WTC11 (cell line): ENCODE results near the gene CTIF.

Experiments
- ATF2 ChIP-seq: sonication (generic); formaldehyde crosslinking; IDR thresholded peaks from 2 replicates; pipeline ENCODE4 v1.8.1; 2022; ENCODE audit warnings: low read depth, missing genetic modification reagents, borderline replicate concordance
- ATF6 ChIP-seq: sonication (generic); formaldehyde crosslinking; IDR thresholded peaks from 2 replicates; pipeline ENCODE4 v1.8.1; 2023; ENCODE audit warnings: mild to moderate bottlenecking, missing genetic modification reagents
- CREB1 ChIP-seq: sonication (generic); formaldehyde crosslinking; IDR thresholded peaks from 2 replicates; pipeline ENCODE4 v1.8.0; 2023; ENCODE audit warnings: mild to moderate bottlenecking, missing genetic modification reagents
- CTCF ChIP-seq: fragments of 200-600 bp; IDR thresholded peaks from 2 replicates; pipeline ENCODE4 v1.8.0; 2022; ENCODE audit warnings: antibody characterized with exemption
- ERG ChIP-seq: fragments of 250-450 bp; sonication (Bioruptor Pico); IDR thresholded peaks from 2 replicates; pipeline ENCODE4 v1.8.0; 2021; ENCODE audit warnings: mild to moderate bottlenecking
- ETV6 ChIP-seq: sonication (generic); formaldehyde crosslinking; IDR thresholded peaks from 2 replicates; pipeline ENCODE4 v1.8.1; 2022; ENCODE audit warnings: mild to moderate bottlenecking, missing genetic modification reagents
- IRF2 ChIP-seq: sonication (generic); formaldehyde crosslinking; IDR thresholded peaks from 2 replicates; pipeline ENCODE4 v1.8.0; 2022; ENCODE audit warnings: low read depth, missing genetic modification reagents, borderline replicate concordance
- KAT7 ChIP-seq: sonication (generic); formaldehyde crosslinking; IDR thresholded peaks from 2 replicates; pipeline ENCODE4 v1.8.1; 2023; ENCODE audit warnings: missing genetic modification reagents, mild to moderate bottlenecking, borderline replicate concordance
- MAX ChIP-seq: sonication (generic); formaldehyde crosslinking; IDR thresholded peaks from 2 replicates; pipeline ENCODE4 v1.8.0; 2022; ENCODE audit warnings: mild to moderate bottlenecking, missing genetic modification reagents
- SP1 ChIP-seq: sonication (generic); formaldehyde crosslinking; conservative IDR thresholded peaks from 2 replicates; pipeline ENCODE4 v1.8.1; 2022; ENCODE audit warnings: missing genetic modification reagents
- ZBTB43 ChIP-seq: sonication (generic); formaldehyde crosslinking; IDR thresholded peaks from 2 replicates; pipeline ENCODE4 v1.8.1; 2023; ENCODE audit warnings: mild to moderate bottlenecking, missing genetic modification reagents
- ZNF232 ChIP-seq: sonication (generic); formaldehyde crosslinking; IDR thresholded peaks from 2 replicates; pipeline ENCODE4 v1.8.0; 2022; ENCODE audit warnings: mild to moderate bottlenecking, missing genetic modification reagents

- TF ChIP-seq IRF2 (no peak), ETV6 (CRISPR knock-in tag) (no peak), ATF6 (CRISPR knock-in tag) (no peak), ATF2 (no peak), ZBTB43 (CRISPR knock-in tag) (no peak), ZNF232 (no peak), KAT7 (CRISPR knock-in tag) (no peak), CTCF (no peak), CREB1 (CRISPR knock-in tag) (no peak), ERG (CRISPR knock-in tag) (no peak), SP1 (CRISPR knock-in tag) (no peak), MAX (no peak)
These were observed 357.6 kb downstream of the CTIF start for GRCh38 chr18:48896326-48896874.
